Activated CD4-positive, alpha-beta T cell treated with anti-CD3 and anti-CD28 coated beads for 1 hour (primary cell): ENCODE data around the gene UBQLN2.
A peak's percentile ranks its signal among the peaks of the same experiment; 100 is the strongest.
"Not testable (repeated sequence)": the region's sequence is repeated elsewhere in the genome, so short reads cannot be mapped to it uniquely, and the experiment has no call there.

Experiments used
- DNase-seq: peaks from one replicate; pipeline ENCODE4 v3.0.0-alpha.2; 2020

Gene UBQLN2

GRCh38 chrX:56563231-56564161, at the start of gene UBQLN2:
Gene UBQLN2 (plus strand): TSS chrX:56563627. CDS start chrX:56563874, 247 bp downstream.
- peak; percentile 63 for DNase-seq

- no peak for DNase-seq
These were observed 43.8 kb upstream of the UBQLN2 start for GRCh38 chrX:56519642-56520041.

- not testable (repeated sequence) for DNase-seq
These were observed 33.9 kb upstream of the UBQLN2 start for GRCh38 chrX:56529482-56530007.

GRCh38 chrX:56530011-56530410, 33.4 kb upstream of the UBQLN2 start:
- DNase-seq, result no peak

- DNase-seq, result no peak
These were observed 12.8 kb upstream of the UBQLN2 start for GRCh38 chrX:56550667-56551066.

GRCh38 chrX:56554870-56555269, 8.6 kb upstream of the UBQLN2 start:
- no peak for DNase-seq

GRCh38 chrX:56557376-56557929, 6.0 kb upstream of the UBQLN2 start:
- DNase-seq, result no peak

- DNase-seq, result no peak
These were observed 898 bp downstream of the UBQLN2 start for GRCh38 chrX:56564164-56564885.

- DNase-seq, result no peak
These were observed 1.8 kb downstream of the UBQLN2 start for GRCh38 chrX:56564921-56565840.

- DNase-seq, result no peak
These were observed 6.1 kb downstream of the UBQLN2 start for GRCh38 chrX:56569378-56570057.

- no peak for DNase-seq
These were observed 9.5 kb downstream of the UBQLN2 start for GRCh38 chrX:56572975-56573374.

GRCh38 chrX:56574861-56575260, 11.4 kb downstream of the UBQLN2 start:
- no peak for DNase-seq

- no peak for DNase-seq
These were observed 13.3 kb downstream of the UBQLN2 start for GRCh38 chrX:56576721-56577120.

- DNase-seq, result no peak
These were observed 25.2 kb downstream of the UBQLN2 start for GRCh38 chrX:56588397-56589188.

- DNase-seq, result not testable (repeated sequence)
These were observed 28.4 kb downstream of the UBQLN2 start for GRCh38 chrX:56591830-56592229.

GRCh38 chrX:56600141-56600540, 36.7 kb downstream of the UBQLN2 start:
- no peak for DNase-seq

- no peak for DNase-seq
These were observed 37.6 kb downstream of the UBQLN2 start for GRCh38 chrX:56600987-56601386.

GRCh38 chrX:56615282-56615681, 51.9 kb downstream of the UBQLN2 start:
- DNase-seq, result no peak
